Ramos (cell line): ENCODE results near the gene STYX.

Source experiments
- in situ Hi-C: fragments of 300-500 bp; cut with MboI; formaldehyde crosslinking; loops from one replicate; pipeline ENCODE4 v1.14.3; 2022; ENCODE audit warnings: low sequenced_read_pairs; ENCODE audit not compliant: unreplicated experiment

The STYX gene

GRCh38 chr14:52729925-52730708 is at the start of gene STYX:
Gene STYX, plus strand, starts transcription at chr14:52730166. Its CDS starts 309 bp downstream, at chr14:52730475.
- in situ Hi-C loops, result no loop called here

GRCh38 chr14:52683985-52684520 is 45.9 kb upstream of the STYX start:
- in situ Hi-C loops, result no loop called here

GRCh38 chr14:52686176-52686575 is 43.8 kb upstream of the STYX start:
- in situ Hi-C loops, result no loop called here

GRCh38 chr14:52690983-52691760 is 38.8 kb upstream of the STYX start:
- in situ Hi-C loops, result no loop called here

GRCh38 chr14:52692248-52692962 is 37.6 kb upstream of the STYX start:
- in situ Hi-C loops, result no loop called here

- in situ Hi-C loops, result no loop called here
Measured at GRCh38 chr14:52693036-52693435, 36.9 kb upstream of the STYX start.

GRCh38 chr14:52693532-52693931 is 36.4 kb upstream of the STYX start:
- in situ Hi-C loops, result no loop called here

- in situ Hi-C loops, result no loop called here
Measured at GRCh38 chr14:52694761-52695480, 35.0 kb upstream of the STYX start.

- in situ Hi-C loops, result no loop called here
Measured at GRCh38 chr14:52695481-52696091, 34.4 kb upstream of the STYX start, which contains the start of gene ERO1A. Gene ERO1A, minus strand, starts transcription at chr14:52695558. Its CDS starts 77 bp downstream, at chr14:52695481.

GRCh38 chr14:52700701-52701172 is 29.2 kb upstream of the STYX start:
- in situ Hi-C loops, result no loop called here

GRCh38 chr14:52701223-52701622 is 28.7 kb upstream of the STYX start:
- in situ Hi-C loops, result no loop called here

GRCh38 chr14:52703225-52703624 is 26.7 kb upstream of the STYX start:
- in situ Hi-C loops, result no loop called here

- in situ Hi-C loops, result no loop called here
Measured at GRCh38 chr14:52703664-52704063, 26.3 kb upstream of the STYX start.

- in situ Hi-C loops, result no loop called here
Measured at GRCh38 chr14:52706286-52706685, 23.7 kb upstream of the STYX start.

- in situ Hi-C loops, result no loop called here
Measured at GRCh38 chr14:52706724-52707706, 23.0 kb upstream of the STYX start, which contains the start of gene PSMC6. Gene PSMC6, plus strand, starts transcription at chr14:52707200. Its CDS starts 20 bp downstream, at chr14:52707220.

GRCh38 chr14:52711666-52712065 is 18.3 kb upstream of the STYX start:
- in situ Hi-C loops, result no loop called here

- in situ Hi-C loops, result no loop called here
Measured at GRCh38 chr14:52716155-52716554, 13.8 kb upstream of the STYX start.
